HG03280 (cell line): ENCODE results near the gene CYSRT1.
A peak's percentile ranks its signal among the peaks of the same experiment; 100 is the strongest.
"Not testable (repeated sequence)": the region's sequence is repeated elsewhere in the genome, so short reads cannot be mapped to it uniquely, and the experiment has no call there.

ENCODE experiments used
- ATAC-seq: cut with Tn5 transposase; IDR thresholded peaks from one replicate; pipeline ENCODE4 v1.9.1; 2021; ENCODE audit warnings: mild to moderate bottlenecking, moderate library complexity; ENCODE audit not compliant: unreplicated experiment

CYSRT1 gene

DNA sequence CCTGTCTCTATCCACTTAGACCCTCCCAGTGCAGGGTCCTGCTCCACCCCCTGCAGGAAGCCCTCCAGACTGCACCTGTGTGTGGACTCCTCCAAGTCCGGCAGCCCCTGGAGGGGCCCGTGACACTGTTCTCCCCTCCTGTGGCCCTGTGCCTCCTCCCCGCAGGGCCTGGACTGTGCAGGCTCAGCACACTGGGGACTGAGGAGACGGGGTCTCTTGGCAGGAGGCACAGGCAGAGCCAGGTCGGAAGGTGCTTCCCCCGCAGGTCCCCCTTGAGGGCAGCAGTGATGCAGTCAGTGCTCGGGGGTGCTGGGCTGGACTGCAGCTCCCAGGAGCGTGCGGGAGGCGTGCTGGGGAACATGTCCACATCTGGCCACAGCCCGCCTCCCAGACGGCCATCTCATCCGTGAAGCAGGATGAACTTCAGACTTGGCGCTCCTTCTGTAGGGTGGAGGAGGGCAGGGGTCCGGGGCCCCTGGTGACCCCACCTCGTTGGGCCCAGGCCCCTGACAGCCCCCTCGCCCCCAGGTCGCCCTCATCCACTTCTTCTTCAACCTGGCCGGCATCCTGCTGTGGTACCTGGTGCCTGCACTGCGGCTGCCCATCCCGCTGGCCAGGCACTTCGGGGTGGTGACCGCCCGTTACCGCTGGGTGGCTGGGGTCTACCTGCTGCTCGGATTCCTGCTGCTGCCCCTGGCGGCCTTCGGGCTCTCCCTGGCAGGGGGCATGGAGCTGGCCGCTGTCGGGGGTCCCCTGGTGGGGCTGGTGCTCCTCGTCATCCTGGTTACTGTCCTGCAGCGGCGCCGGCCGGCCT lies 10.7 kb downstream of the CYSRT1 start:
- ATAC-seq: no peak

DNA sequence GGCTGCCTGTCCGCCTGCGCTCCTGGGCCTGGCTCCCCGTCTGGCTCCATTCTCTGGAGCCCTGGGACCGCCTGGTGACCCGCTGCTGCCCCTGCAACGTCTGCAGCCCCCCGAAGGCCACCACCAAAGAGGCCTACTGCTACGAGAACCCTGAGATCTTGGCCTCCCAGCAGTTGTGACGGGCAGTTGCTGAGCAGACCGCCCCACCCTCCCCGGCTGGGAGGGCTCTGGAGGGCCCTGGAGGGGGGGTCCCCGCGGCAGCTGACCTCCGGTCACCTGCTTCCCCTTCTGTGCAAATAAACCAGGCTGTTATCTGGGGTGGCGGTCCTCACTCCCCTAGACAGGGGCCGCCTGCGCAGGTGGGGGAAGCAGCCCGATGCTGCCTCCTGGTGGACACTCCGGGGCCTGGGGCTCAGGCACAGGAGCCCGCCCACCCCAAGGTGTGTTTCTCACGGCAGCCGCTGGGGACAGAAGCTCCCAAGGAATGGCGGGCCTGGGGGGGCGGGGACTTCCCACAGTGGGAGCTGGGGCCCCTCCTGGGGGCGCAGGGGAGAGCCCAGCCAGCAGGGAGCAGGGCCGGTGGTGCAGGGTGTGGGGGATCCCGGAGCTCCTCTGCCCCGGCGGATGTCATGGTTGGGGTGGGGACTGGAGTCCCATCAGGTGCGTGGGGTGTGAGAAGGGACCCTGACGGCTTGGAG lies 11.4 kb downstream of the CYSRT1 start:
- no peak for ATAC-seq

DNA sequence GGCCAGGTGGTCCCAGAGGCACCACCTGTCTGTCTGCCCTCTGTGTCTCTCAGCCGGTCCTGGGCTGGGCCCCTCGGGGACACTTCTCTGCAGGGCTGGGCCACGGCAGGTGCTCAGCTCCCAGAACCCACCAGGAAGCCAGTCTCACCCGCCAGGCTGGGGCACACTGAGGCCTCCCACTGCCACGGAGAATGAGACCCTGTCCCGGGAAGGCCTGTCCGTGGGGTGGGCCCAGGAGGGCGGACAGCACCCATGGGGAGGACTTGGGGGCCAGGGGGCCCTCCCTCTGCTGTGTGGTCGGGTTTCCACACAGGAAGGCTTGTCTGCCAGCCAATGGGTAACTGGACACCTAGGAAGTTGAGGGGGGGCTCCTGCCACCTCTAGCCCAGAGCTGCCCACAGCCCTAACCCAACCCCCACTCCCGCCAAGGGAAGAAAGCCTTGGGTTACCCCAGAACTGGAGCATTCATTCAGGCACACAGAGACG lies 12.0 kb downstream of the CYSRT1 start:
- no peak for ATAC-seq

DNA sequence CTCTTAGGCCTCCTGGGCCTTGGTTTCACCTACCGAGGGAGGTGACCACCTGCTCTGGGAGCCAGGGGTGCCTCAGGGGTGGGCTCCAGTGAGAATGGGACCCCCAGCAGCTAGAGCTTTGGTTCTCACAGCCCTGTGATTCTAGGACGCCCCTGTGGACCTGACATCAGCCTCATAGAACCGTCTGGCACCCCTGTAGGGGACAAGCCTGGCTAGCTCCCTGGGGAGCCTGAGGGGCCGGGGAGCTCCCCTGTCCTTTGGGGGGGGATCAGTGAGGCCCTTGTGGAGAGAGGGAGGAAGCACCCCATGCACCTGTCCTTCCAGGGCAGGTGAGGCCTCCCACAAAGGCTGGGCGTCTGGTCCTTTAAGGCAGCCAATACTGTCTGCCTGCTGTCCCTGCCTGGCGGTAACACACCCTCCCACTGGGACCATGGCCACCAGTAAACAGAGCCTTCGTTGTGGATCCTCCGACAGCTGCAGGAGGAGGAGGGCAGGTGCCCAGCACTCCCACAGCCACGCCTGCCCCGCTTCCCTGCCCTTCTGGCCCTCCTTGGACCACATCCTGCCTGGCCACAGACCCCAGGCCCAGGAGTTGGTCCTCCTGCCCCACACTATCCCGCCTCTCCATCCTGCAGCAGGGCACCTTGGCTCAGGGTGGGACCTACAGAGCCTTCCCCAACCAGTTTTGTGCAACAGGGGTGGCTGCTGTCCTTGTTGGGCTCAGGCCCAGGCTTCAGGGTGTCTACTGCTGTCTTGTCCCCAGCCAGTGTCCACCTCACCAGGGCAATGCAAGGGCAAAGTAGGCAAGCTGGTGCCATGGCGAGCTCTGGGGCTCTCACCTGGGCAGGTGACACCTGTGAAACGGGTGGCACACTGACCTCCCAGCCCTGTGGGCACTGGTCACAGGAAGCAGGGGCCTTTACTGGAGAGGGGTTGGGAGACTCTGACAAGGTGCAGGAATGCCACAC lies 13.1 kb downstream of the CYSRT1 start:
- ATAC-seq: no peak

DNA sequence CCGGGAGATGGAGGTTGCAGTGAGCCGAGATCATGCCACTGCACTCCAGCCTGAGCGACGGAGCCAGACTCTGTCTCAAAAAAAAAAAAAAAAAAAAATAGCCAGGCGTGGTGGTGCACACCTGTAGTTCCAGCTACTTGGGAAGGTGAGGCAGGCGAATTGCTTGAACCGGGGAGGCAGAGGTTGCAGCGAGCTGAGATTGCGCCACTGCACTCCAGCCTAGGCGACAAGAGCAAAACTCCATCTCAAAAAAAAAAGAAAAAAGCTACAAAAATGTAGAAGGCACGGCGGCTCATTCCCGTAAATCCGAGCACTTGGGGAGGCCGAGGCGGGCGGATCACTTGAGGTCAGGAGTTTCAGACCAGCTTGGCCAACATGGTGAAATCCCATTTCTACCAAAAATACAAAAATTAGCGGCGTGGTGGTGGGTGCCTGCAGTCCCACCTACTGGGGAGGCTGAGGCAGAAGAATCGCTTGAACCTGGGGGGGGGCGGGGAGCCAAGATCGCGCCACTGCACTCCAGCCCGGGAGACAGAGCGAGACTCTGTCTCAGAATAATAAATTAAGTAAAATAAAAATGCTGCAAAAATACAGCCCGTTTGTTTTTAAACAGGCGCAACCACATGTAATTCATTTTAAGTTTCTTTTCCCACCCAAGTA lies 14.7 kb downstream of the CYSRT1 start:
- ATAC-seq: not testable (repeated sequence)

DNA sequence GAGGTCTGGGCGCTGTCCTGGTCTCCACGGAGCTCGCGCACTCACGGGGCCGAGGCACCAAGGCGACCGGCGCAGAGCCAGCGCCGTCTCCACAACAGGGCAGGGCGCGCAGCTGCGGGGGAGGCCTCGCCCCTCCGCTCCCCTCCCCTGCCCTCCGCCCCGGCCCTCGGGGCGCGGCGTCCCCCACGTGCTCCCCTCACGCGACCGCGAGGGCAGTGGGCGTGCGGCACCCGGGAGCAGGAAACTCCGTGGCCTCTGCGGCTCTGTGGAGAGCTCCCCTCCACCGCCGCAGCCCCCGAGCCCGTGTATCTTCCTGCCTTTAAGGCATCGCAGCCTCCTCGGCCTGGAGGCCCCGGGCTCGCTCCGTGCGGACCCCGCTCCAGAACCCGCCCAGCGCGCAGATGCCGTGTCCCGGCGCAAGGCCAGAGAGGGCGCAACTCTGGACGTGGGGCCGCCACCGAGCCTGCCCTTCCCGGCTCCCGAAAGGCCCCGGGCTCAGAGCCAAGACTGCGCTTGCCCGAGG lies 15.4 kb downstream of the CYSRT1 start:
- ATAC-seq: peak; percentile 20

DNA sequence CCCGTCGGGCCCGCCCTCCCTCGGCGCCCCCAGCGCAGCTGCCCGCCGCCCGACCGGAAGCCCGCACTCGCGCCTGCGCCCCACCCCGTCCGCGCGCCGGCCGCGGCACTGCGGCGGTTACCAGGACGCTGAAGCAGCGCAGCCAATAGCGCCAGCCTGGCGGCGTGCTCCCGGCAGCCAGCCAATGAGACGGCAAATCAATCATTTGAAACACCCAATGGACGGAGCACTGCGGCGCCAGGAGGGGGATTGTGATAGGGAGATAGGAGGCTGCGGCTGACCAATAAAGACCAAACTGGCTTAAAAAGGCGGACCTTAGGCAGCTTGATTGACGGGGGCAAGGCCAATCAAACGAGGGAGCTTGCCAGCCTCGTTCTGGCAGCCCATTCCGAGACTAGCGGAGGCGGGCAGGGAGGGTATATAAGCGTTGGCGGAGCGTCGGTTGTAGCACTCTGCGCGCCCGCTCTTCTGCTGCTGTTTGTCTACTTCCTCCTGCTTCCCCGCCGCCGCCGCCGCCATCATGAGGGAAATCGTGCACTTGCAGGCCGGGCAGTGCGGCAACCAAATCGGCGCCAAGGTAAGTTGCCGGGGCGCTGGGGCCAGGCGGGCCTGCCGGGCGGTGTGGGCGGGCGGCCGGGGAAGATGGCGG lies 16.0 kb downstream of the CYSRT1 start, which contains the start of gene TUBB4B:
Gene TUBB4B (plus strand): TSS at position 447 of the 649 bp plus-strand sequence. CDS start 74 bp downstream, at position 521.
- peak; percentile 78 for ATAC-seq

DNA sequence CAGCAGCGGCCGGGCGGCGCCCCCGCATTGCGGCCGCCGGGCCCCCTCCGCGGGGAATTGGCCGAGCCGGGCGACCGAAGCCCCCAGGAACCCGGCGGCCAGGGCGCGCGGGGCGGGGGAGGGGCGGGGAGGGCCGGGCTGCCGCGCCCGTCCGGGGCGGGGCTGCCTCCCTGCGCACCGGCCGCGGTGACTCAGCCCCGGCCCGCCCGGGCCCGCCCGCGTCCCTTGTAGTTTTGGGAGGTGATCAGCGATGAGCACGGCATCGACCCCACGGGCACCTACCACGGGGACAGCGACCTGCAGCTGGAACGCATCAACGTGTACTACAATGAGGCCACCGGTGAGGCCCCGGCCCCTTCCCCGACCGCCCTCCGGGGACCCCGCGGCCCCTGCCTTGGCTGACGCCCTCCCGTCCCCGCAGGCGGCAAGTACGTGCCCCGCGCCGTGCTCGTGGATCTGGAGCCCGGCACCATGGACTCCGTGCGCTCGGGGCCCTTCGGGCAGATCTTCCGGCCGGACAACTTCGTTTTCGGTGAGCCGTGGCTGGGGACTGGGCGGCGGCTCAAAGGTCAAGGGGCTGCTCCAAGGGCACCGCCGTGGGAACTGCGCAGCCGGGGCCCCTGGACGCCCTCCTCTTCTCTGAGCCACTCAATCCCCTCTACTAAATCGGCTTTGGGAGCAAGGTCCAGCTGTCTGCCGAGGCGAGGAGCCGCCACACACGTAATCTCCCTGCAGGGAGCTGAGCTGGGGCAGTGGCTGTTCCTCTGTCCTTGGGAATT lies 16.7 kb downstream of the CYSRT1 start:
- peak; percentile 1 for ATAC-seq

DNA sequence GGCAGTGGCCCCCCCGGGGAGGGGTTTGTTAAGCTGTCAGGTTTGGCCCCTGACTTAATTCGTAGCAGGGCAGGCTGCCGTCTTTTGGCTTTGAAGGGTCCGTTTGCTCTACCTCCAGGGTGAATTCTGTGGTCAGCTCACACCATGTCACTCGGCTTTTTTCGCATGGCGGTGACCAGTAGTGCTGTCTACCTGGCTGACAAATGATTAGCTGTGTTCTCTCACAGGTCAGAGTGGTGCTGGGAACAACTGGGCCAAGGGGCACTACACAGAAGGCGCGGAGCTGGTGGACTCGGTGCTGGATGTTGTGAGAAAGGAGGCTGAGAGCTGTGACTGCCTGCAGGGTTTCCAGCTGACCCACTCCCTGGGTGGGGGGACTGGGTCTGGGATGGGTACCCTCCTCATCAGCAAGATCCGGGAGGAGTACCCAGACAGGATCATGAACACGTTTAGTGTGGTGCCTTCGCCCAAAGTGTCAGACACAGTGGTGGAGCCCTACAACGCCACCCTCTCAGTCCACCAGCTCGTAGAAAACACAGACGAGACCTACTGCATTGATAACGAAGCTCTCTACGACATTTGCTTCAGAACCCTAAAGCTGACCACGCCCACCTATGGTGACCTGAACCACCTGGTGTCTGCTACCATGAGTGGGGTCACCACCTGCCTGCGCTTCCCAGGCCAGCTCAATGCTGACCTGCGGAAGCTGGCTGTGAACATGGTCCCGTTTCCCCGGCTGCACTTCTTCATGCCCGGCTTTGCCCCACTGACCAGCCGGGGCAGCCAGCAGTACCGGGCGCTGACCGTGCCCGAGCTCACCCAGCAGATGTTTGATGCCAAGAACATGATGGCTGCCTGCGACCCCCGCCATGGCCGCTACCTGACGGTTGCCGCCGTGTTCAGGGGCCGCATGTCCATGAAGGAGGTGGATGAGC lies 17.6 kb downstream of the CYSRT1 start:
- ATAC-seq: no peak

DNA sequence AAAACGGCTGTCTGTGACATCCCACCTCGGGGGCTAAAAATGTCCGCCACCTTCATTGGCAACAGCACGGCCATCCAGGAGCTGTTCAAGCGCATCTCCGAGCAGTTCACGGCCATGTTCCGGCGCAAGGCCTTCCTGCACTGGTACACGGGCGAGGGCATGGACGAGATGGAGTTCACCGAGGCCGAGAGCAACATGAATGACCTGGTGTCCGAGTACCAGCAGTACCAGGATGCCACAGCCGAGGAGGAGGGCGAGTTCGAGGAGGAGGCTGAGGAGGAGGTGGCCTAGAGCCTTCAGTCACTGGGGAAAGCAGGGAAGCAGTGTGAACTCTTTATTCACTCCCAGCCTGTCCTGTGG lies 18.3 kb downstream of the CYSRT1 start:
- not testable (repeated sequence) for ATAC-seq

DNA sequence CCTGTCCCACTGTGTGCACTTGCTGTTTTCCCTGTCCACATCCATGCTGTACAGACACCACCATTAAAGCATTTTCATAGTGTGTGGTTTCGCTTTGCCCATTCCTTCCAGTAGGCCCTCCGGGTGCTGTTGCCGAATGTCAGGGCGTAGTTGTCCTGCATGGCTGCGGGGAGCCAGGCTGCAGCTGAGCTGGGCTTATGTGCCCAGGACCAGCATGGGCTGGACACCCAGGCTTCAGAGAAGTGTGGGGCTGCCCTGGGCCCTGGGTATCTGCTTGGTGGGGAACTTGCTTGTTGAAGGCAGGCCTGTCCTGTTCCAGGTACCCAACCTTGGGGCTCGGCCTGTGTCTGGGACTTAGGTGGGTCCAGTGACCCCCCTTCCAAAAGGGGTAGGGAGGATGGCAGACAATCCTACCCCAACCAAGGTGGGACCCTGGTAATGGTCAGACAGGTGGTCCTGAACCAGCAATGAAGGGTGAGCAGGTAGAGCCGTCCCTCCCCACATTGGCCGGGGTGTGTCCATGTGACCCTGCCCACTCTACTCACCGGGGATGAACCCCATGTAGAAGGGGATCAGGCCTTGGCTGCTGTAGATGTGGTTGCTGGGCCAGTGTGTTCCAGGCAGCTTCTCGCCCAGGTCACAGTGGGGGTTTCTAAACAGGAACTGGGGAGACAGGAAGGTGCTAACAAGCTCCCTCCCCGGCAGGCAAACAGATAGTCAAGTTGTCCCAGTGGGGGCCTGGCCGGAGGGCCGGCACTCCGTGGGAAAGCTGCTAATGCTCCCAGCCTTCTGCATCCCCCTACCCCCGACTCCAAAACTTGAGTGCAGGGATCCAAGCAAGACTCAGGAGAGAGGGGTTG lies 18.9 kb downstream of the CYSRT1 start:
- no peak for ATAC-seq

DNA sequence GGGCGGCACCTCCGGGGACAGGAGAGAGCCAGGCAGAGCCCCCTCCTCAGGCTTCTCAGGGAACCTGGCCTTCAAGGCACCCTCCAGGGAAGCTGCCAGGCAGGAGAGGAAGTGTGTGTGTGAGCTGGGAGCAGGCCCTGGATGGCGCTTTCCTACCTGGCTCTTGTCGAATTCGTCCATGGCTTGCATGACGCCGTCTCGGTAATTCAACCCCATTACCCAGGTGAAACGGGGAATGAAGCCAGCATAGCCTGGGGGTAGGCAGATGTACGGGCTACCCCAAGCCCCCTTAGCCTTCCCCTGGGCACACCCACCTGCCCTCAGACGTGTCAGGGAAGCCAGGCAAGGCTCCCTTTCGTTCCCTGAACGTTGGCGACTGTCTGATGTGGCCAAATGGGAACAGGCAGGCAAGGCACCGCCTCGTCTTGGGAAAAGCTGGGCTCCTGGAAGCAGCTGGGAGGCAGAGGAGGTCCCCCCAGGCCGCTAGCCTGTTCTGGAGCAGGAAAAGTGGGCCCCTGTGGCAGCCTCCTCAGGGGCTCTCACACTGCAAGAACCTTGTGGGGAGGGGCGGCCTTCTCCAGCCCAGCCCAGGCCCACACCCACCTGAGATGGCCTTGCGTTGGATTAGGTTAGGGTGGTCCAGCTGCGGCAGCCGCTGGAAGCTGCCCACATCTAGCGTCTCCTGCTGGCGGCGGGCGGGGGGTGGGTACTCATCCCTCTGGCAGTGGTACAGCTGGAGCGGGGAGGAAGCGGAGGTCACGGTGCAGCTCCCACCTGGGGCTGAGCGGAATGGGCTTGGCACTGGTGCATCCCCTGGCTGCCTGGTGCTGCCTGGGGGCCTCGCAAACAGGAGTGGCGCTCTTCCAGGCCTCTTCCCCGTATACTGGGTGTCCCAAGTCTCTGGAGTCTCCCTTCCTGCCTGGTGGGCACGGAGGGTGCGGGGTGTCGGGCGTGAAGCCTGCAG lies 19.8 kb downstream of the CYSRT1 start:
- ATAC-seq: no peak

DNA sequence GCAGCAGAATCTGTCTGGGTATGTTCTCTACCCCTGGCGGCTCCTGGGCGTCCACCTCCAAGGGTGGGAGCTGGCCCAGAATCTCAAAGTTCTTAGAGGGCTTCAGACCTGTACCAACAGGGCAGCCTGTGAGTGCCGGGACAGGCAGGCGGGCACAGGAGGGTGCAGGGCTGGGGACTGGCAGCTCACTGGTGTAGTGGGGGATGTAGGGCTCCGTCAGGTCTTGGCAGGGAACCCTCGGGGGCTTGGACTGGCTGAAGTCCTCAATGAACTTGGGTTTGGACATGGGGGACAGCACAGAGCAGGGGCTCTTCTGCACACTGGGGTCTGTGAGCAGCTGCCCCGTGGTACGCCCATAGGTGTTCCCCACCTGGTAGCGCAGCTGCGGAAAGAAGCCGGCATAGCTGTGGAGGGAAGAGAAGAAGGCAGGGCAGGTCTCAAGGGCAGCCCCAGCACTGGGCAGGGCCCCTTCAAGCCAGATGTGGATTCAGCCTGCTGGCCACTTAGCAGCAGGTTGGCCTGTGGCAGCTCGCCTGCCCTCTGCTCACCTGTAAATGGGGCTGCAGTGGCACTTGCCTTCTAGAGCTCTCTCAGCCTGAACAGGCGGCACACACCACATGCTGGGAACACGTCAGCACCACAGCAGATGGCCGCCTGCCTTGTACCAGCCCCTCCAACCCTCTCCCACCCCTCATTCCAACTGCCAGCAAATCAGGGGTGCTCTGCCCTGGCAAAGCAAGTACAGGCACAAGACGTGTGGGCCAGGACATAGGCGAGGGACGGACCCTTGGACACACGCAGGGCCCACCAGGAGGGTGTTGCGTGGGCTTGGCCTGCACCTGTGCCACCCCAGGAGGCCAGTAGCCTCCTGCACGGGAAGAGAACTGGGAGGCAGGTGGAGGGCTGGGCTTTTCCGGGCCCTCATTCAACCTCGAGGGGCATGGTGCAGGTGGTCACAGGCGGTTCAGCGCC lies 20.8 kb downstream of the CYSRT1 start:
- ATAC-seq: no peak

DNA sequence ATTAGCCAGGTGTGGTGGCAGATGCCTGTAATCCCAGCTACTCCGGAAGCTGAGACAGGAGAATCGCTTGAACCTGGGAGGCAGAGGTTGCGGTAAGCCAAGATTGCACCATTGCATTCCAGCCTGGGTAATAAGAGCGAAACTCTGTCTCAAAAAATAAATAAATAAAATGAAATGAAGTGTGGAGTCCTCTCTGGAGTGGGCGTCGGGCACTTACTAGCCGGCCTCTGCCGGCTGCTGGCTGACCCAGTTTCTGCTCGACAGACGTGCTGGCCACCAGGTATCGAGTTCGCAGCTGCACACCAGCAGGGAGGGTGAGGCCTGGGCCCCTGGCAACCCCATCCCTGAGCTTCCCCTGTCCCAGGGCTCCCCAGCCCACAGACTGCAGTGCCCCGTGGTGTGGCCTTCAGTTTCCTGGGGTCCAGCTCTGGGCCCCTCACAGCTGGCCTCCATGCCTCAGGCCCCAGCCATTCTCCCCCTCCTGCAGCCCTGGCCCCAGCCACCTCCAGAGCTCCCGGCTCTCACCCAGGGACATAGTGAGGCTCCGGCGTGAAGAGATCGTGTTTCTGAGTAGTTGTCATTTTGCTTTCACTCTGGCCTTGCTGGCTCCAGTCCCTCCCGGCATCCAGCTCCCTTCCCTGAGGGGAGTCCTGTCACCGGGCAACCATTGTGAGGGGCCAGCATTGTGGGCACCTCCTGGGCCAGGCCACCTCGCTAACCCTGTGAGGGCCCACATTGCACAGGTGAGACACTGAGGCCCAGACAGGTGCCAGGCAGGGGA lies 22.4 kb downstream of the CYSRT1 start:
- no peak for ATAC-seq
